Astrocyte (in vitro differentiated cells and primary cell): Measurements from ENCODE around the gene INHBB. TPM values are rescaled to one million over a fixed set of nuclear protein-coding genes. Genes with fewer than 3 reads are reported as not detected.

ENCODE experiments used
- DNase-seq: peaks from one replicate; pipeline ENCODE4 v3.0.0-alpha.2; 2010; ENCODE audit warnings: low read depth
- FAIRE-seq: peaks from 2 replicates; lab custom pipeline; 2011; peaks lifted over from hg19 to GRCh38; lab: Jason Lieb, UNC
- H2AFZ ChIP-seq: 2 replicates; pipeline ENCODE4 v1.6.0; 2012; ENCODE audit warnings: low read depth, low read length, inconsistent platforms
- H3K27ac ChIP-seq: 2 replicates; pipeline ENCODE4 v1.5.1; 2011; ENCODE audit warnings: low read depth, low read length, inconsistent platforms
- H3K27me3 ChIP-seq: 2 replicates; pipeline ENCODE4 v1.6.0; 2011; ENCODE audit warnings: low read length, inconsistent platforms; ENCODE audit not compliant: insufficient read depth
- H3K36me3 ChIP-seq: 2 replicates; pipeline ENCODE4 v1.5.1; 2011; ENCODE audit warnings: low read length, inconsistent platforms; ENCODE audit not compliant: insufficient read depth
- H3K4me1 ChIP-seq: 2 replicates; pipeline ENCODE4 v1.5.1; 2011; ENCODE audit warnings: low read length, inconsistent platforms; ENCODE audit not compliant: insufficient read depth
- H3K4me2 ChIP-seq: 2 replicates; pipeline ENCODE4 v1.6.0; 2012; ENCODE audit warnings: low read length, inconsistent platforms
- H3K4me3 ChIP-seq: 2 replicates; pipeline ENCODE4 v1.5.1; 2011; ENCODE audit warnings: low read depth, mild to moderate bottlenecking, low read length, inconsistent platforms; ENCODE audit not compliant: insufficient read depth
- H3K79me2 ChIP-seq: 2 replicates; pipeline ENCODE4 v1.6.0; 2012; ENCODE audit warnings: mild to moderate bottlenecking, low read length, inconsistent platforms; ENCODE audit not compliant: insufficient read depth
- H3K9ac ChIP-seq: 2 replicates; pipeline ENCODE4 v1.6.0; 2012; ENCODE audit warnings: mild to moderate bottlenecking, low read length, inconsistent platforms
- H3K9me3 ChIP-seq: 2 replicates; pipeline ENCODE4 v1.5.1; 2012; ENCODE audit warnings: low read depth, mild to moderate bottlenecking, low read length, inconsistent platforms; ENCODE audit not compliant: insufficient read depth
- H4K20me1 ChIP-seq: 2 replicates; pipeline ENCODE4 v1.6.0; 2012; ENCODE audit warnings: low read length, inconsistent platforms; ENCODE audit not compliant: insufficient read depth
- H3K27ac Mint-ChIP-seq: one replicate; pipeline ENCODE4 v1.8.0; 2021; ENCODE audit warnings: mild to moderate bottlenecking, mixed read lengths; ENCODE audit not compliant: unreplicated experiment
- H3K27me3 Mint-ChIP-seq: one replicate; pipeline ENCODE4 v1.8.0; 2021; ENCODE audit warnings: low read depth, mixed read lengths; ENCODE audit not compliant: unreplicated experiment
- H3K36me3 Mint-ChIP-seq: one replicate; pipeline ENCODE4 v1.8.0; 2021; ENCODE audit warnings: low read depth, mixed read lengths; ENCODE audit not compliant: unreplicated experiment
- H3K4me1 Mint-ChIP-seq: one replicate; pipeline ENCODE4 v1.8.0; 2021; ENCODE audit warnings: low read depth, mixed read lengths; ENCODE audit not compliant: unreplicated experiment
- H3K4me3 Mint-ChIP-seq: one replicate; pipeline ENCODE4 v1.8.0; 2021; ENCODE audit warnings: mild to moderate bottlenecking, moderate library complexity, mixed read lengths; ENCODE audit not compliant: unreplicated experiment
- H3K9me3 Mint-ChIP-seq: one replicate; pipeline ENCODE4 v1.8.0; 2021; ENCODE audit warnings: mild to moderate bottlenecking, mixed read lengths; ENCODE audit not compliant: unreplicated experiment
- CTCF ChIP-seq: IDR thresholded peaks from 2 replicates; pipeline ENCODE4 v1.5.1; 2011; ENCODE audit warnings: low read depth, mild to moderate bottlenecking, inconsistent platforms, low read length, moderate library complexity; ENCODE audit not compliant: insufficient read depth
- EZH2 ChIP-seq: IDR thresholded peaks from 2 replicates; pipeline ENCODE4 v1.6.1; 2012; ENCODE audit warnings: mild to moderate bottlenecking, low read length, inconsistent platforms; ENCODE audit not compliant: insufficient read depth
- total RNA-seq: library from RNA; stranded (reverse); gene quantifications from 2 replicates; pipeline ENCODE4 v1.2.1, GENCODE V29; 2021

The INHBB gene
- total RNA-seq, 1 donor from 2014 or later, result 7.1 TPM

- Mint-ChIP-seq H3K9me3 (peaks cover 2% of the 10 kb centered on the region), H3K4me1 (peaks cover 4% of the 10 kb centered on the region), H3K4me3 (no peak overlapping the region), H3K36me3 (peaks cover 27% of the 10 kb centered on the region), H3K27ac (no peak overlapping the region), H3K27me3 (peaks cover 8% of the 10 kb centered on the region)
- Histone ChIP-seq H3K9ac (no peak overlapping the region), H3K4me3 (no peak overlapping the region), H3K27me3 (no peaks in the 10 kb centered on the region), H3K4me1 (peaks cover 3% of the 10 kb centered on the region), H3K27ac (no peak overlapping the region), H3K4me2 (no peak overlapping the region), H3K36me3 (no peaks in the 10 kb centered on the region), H3K79me2 (no peaks in the 10 kb centered on the region), H2AFZ (no peak overlapping the region), H3K9me3 (no peaks in the 10 kb centered on the region), H4K20me1 (no peaks in the 10 kb centered on the region)
- DNase-seq (no peak), FAIRE-seq (no peak)
- TF ChIP-seq EZH2, result no peak
- peak; percentile 17 for TF ChIP-seq CTCF
Measured at GRCh38 chr2:120305296-120305695, 40.6 kb upstream of the INHBB start.

- Mint-ChIP-seq H3K36me3 (peaks cover 24% of the 10 kb centered on the region), H3K27me3 (peaks cover 8% of the 10 kb centered on the region), H3K9me3 (peaks cover 2% of the 10 kb centered on the region), H3K27ac (no peak overlapping the region), H3K4me3 (no peak overlapping the region), H3K4me1 (no peaks in the 10 kb centered on the region)
- Histone ChIP-seq H3K9ac (no peak overlapping the region), H2AFZ (no peak overlapping the region), H3K27me3 (no peaks in the 10 kb centered on the region), H3K36me3 (no peaks in the 10 kb centered on the region), H4K20me1 (no peaks in the 10 kb centered on the region), H3K4me2 (no peak overlapping the region), H3K79me2 (no peaks in the 10 kb centered on the region), H3K27ac (no peak overlapping the region), H3K9me3 (no peaks in the 10 kb centered on the region), H3K4me1 (no peaks in the 10 kb centered on the region), H3K4me3 (no peak overlapping the region)
- TF ChIP-seq EZH2 (no peak), CTCF (no peak)
- FAIRE-seq (no peak), DNase-seq (no peak)
Measured at GRCh38 chr2:120305937-120306490, 39.9 kb upstream of the INHBB start.

- no peaks in the 10 kb centered on the region for H3K36me3 ChIP-seq
- no peak overlapping the region for H3K4me3 ChIP-seq
- Mint-ChIP-seq H3K4me1 (no peaks in the 10 kb centered on the region), H3K27me3 (peaks cover 14% of the 10 kb centered on the region), H3K9me3 (peaks cover 2% of the 10 kb centered on the region), H3K4me3 (no peak overlapping the region), H3K27ac (no peak overlapping the region), H3K36me3 (peaks cover 11% of the 10 kb centered on the region)
- H3K4me2 ChIP-seq, result no peak overlapping the region
- no peaks in the 10 kb centered on the region for H3K4me1 ChIP-seq
- H3K27ac ChIP-seq, result no peak overlapping the region
- H3K9ac ChIP-seq, result no peak overlapping the region
- FAIRE-seq, result no peak
- H4K20me1 ChIP-seq, result no peaks in the 10 kb centered on the region
- H2AFZ ChIP-seq, result no peak overlapping the region
- DNase-seq, result no peak
- no peaks in the 10 kb centered on the region for H3K9me3 ChIP-seq
- H3K79me2 ChIP-seq, result no peaks in the 10 kb centered on the region
- TF ChIP-seq CTCF, result no peak
- TF ChIP-seq EZH2, result no peak
- no peaks in the 10 kb centered on the region for H3K27me3 ChIP-seq
Measured at GRCh38 chr2:120307482-120307881, 38.5 kb upstream of the INHBB start.
